ENCODE measurements around the gene POLR2C.

- TF ChIP-seq POLR2A (IDR thresholded peaks at IDR 0.05) (no peak), CTCF (IDR thresholded peaks at IDR 0.05 in 8 of 11, conservative IDR thresholded peaks at IDR 0.05 in 3 of 11) (no peak)
Measured at GRCh38 chr16:57432505-57432904, 30.0 kb upstream of the POLR2C start.

Data from spleen (tissue), 7 donors.